ENCODE results near the gene TMEM108. TPM values are rescaled to one million over a fixed set of nuclear protein-coding genes. Genes with fewer than 3 reads are reported as not detected.

TMEM108 gene
- total RNA-seq, 2 donors from 2014 or later: not detected

- no peaks in the 10 kb centered on the region for H3K4me1 Mint-ChIP-seq (ENCODE audit: low read depth in 2 of 2)
- no peak for DNase-seq (ENCODE audit: low spot score)
Measured at GRCh38 chr3:133069556-133070286, 31.5 kb downstream of the TMEM108 start.

GRCh38 chr3:133074977-133075376, 36.8 kb downstream of the TMEM108 start:
- Mint-ChIP-seq H3K36me3 (no peaks in the 10 kb centered on the region), H3K4me3 (no peak overlapping the region), H3K27me3 (peaks cover 3 to 10% of the 10 kb centered on the region in 2 donors), H3K27ac (no peak overlapping the region), H3K9me3 (peaks cover 3% of the 10 kb centered on the region), H3K4me1 (ENCODE audit: low read depth in 2 of 2) (no peaks in the 10 kb centered on the region)
- ATAC-seq (no peak), DNase-seq (ENCODE audit: low spot score) (no peak)

More at GRCh38 chr3:133069556-133070286, 31.5 kb downstream of the TMEM108 start:
- Mint-ChIP-seq H3K27ac (no peak overlapping the region), H3K27me3 (peaks cover 0 to 17% of the 10 kb centered on the region in 2 donors), H3K4me3 (no peak overlapping the region), H3K9me3 (no peaks in the 10 kb centered on the region), H3K36me3 (no peaks in the 10 kb centered on the region)
- ATAC-seq: no peak

GRCh38 chr3:133077688-133078087, 39.5 kb downstream of the TMEM108 start:
- H3K27me3 Mint-ChIP-seq: peaks cover 3 to 7% of the 10 kb centered on the region in 2 donors
- DNase-seq (ENCODE audit: low spot score) (no peak), ATAC-seq (no peak)
- no peaks in the 10 kb centered on the region for H3K4me1 Mint-ChIP-seq (ENCODE audit: low read depth in 2 of 2)
- no peak overlapping the region for H3K4me3 Mint-ChIP-seq
- no peak overlapping the region for H3K27ac Mint-ChIP-seq
- H3K9me3 Mint-ChIP-seq: peaks cover 3% of the 10 kb centered on the region
- H3K36me3 Mint-ChIP-seq: no peaks in the 10 kb centered on the region

- DNase-seq (ENCODE audit: low spot score) (no peak), ATAC-seq (no peak)
- Mint-ChIP-seq H3K27ac (no peak overlapping the region), H3K4me3 (no peak overlapping the region), H3K4me1 (ENCODE audit: low read depth in 2 of 2) (no peaks in the 10 kb centered on the region), H3K9me3 (peaks cover 3% of the 10 kb centered on the region), H3K27me3 (peaks cover 3 to 7% of the 10 kb centered on the region in 2 donors), H3K36me3 (no peaks in the 10 kb centered on the region)
Measured at GRCh38 chr3:133079621-133080020, 41.4 kb downstream of the TMEM108 start.

- no peaks in the 10 kb centered on the region for H3K36me3 Mint-ChIP-seq
- no peak overlapping the region for H3K27ac Mint-ChIP-seq
- ATAC-seq (no peak), DNase-seq (ENCODE audit: low spot score) (no peak)
- H3K4me3 Mint-ChIP-seq: no peak overlapping the region
- peaks cover 3% of the 10 kb centered on the region for H3K9me3 Mint-ChIP-seq
- no peaks in the 10 kb centered on the region for H3K27me3 Mint-ChIP-seq
- no peaks in the 10 kb centered on the region for H3K4me1 Mint-ChIP-seq (ENCODE audit: low read depth in 2 of 2)
Measured at GRCh38 chr3:133081016-133081415, 42.8 kb downstream of the TMEM108 start.

GRCh38 chr3:133083395-133083794, 45.2 kb downstream of the TMEM108 start:
- Mint-ChIP-seq H3K4me3 (no peak overlapping the region), H3K36me3 (no peaks in the 10 kb centered on the region), H3K27ac (no peak overlapping the region), H3K4me1 (ENCODE audit: low read depth in 2 of 2) (no peaks in the 10 kb centered on the region), H3K27me3 (no peaks in the 10 kb centered on the region), H3K9me3 (no peaks in the 10 kb centered on the region)
- DNase-seq (ENCODE audit: low spot score) (no peak), ATAC-seq (no peak)

- H3K4me1 Mint-ChIP-seq (ENCODE audit: low read depth in 2 of 2): no peaks in the 10 kb centered on the region
- H3K4me3 Mint-ChIP-seq: no peak overlapping the region
- H3K36me3 Mint-ChIP-seq: no peaks in the 10 kb centered on the region
- ATAC-seq (no peak), DNase-seq (ENCODE audit: low spot score) (no peak)
- H3K27ac Mint-ChIP-seq: no peak overlapping the region
- H3K9me3 Mint-ChIP-seq: no peaks in the 10 kb centered on the region
- H3K27me3 Mint-ChIP-seq: peaks cover 0 to 4% of the 10 kb centered on the region in 2 donors
Measured at GRCh38 chr3:133089906-133090485, 51.8 kb downstream of the TMEM108 start.

- ATAC-seq (no peak), DNase-seq (ENCODE audit: low spot score) (no peak)
- no peak overlapping the region for H3K4me3 Mint-ChIP-seq
- no peaks in the 10 kb centered on the region for H3K36me3 Mint-ChIP-seq
- H3K9me3 Mint-ChIP-seq: no peaks in the 10 kb centered on the region
- no peak overlapping the region for H3K27ac Mint-ChIP-seq
- H3K27me3 Mint-ChIP-seq: peaks cover 0 to 4% of the 10 kb centered on the region in 2 donors
- H3K4me1 Mint-ChIP-seq (ENCODE audit: low read depth in 2 of 2): no peaks in the 10 kb centered on the region
Measured at GRCh38 chr3:133092681-133093080, 54.5 kb downstream of the TMEM108 start.

GRCh38 chr3:133093366-133093765, 55.2 kb downstream of the TMEM108 start:
- ATAC-seq (no peak), DNase-seq (ENCODE audit: low spot score) (no peak)
- Mint-ChIP-seq H3K36me3 (no peaks in the 10 kb centered on the region), H3K9me3 (no peaks in the 10 kb centered on the region), H3K27ac (no peak overlapping the region), H3K4me1 (ENCODE audit: low read depth in 2 of 2) (no peaks in the 10 kb centered on the region), H3K27me3 (peaks cover 0 to 4% of the 10 kb centered on the region in 2 donors), H3K4me3 (no peak overlapping the region)

GRCh38 chr3:133096900-133097613, 58.9 kb downstream of the TMEM108 start:
- no peaks in the 10 kb centered on the region for H3K27me3 Mint-ChIP-seq
- H3K4me1 Mint-ChIP-seq (ENCODE audit: low read depth in 2 of 2): no peaks in the 10 kb centered on the region
- no peak for ATAC-seq
- H3K4me3 Mint-ChIP-seq: no peak overlapping the region
- no peak for DNase-seq (ENCODE audit: low spot score)
- no peak overlapping the region for H3K27ac Mint-ChIP-seq
- no peaks in the 10 kb centered on the region for H3K36me3 Mint-ChIP-seq
- no peaks in the 10 kb centered on the region for H3K9me3 Mint-ChIP-seq

GRCh38 chr3:133103706-133104105, 65.5 kb downstream of the TMEM108 start:
- H3K27me3 Mint-ChIP-seq: no peaks in the 10 kb centered on the region
- H3K4me3 Mint-ChIP-seq: no peak overlapping the region
- H3K27ac Mint-ChIP-seq: no peak overlapping the region
- no peak for ATAC-seq
- no peaks in the 10 kb centered on the region for H3K36me3 Mint-ChIP-seq
- no peaks in the 10 kb centered on the region for H3K9me3 Mint-ChIP-seq
- no peak for DNase-seq (ENCODE audit: low spot score)
- no peaks in the 10 kb centered on the region for H3K4me1 Mint-ChIP-seq (ENCODE audit: low read depth in 2 of 2)

- no peak overlapping the region for H3K4me3 Mint-ChIP-seq
- H3K27ac Mint-ChIP-seq: no peak overlapping the region
- DNase-seq (ENCODE audit: low spot score): no peak
- ATAC-seq: no peak
- H3K27me3 Mint-ChIP-seq: no peaks in the 10 kb centered on the region
- H3K4me1 Mint-ChIP-seq (ENCODE audit: low read depth in 2 of 2): no peaks in the 10 kb centered on the region
- no peaks in the 10 kb centered on the region for H3K9me3 Mint-ChIP-seq
- H3K36me3 Mint-ChIP-seq: no peaks in the 10 kb centered on the region
Measured at GRCh38 chr3:133106169-133106568, 68.0 kb downstream of the TMEM108 start.

GRCh38 chr3:133112666-133113065, 74.5 kb downstream of the TMEM108 start:
- Mint-ChIP-seq H3K27me3 (no peaks in the 10 kb centered on the region), H3K27ac (no peak overlapping the region), H3K4me1 (ENCODE audit: low read depth in 2 of 2) (no peaks in the 10 kb centered on the region), H3K36me3 (no peaks in the 10 kb centered on the region), H3K4me3 (no peak overlapping the region), H3K9me3 (no peaks in the 10 kb centered on the region)
- ATAC-seq (no peak), DNase-seq (ENCODE audit: low spot score) (no peak)

- Mint-ChIP-seq H3K36me3 (no peaks in the 10 kb centered on the region), H3K27ac (no peak overlapping the region), H3K9me3 (no peaks in the 10 kb centered on the region), H3K4me1 (ENCODE audit: low read depth in 2 of 2) (no peaks in the 10 kb centered on the region), H3K4me3 (no peak overlapping the region), H3K27me3 (no peaks in the 10 kb centered on the region)
- DNase-seq (ENCODE audit: low spot score): no peak
- ATAC-seq: no peak
Measured at GRCh38 chr3:133113526-133113925, 75.3 kb downstream of the TMEM108 start.

All from natural killer cell treated with Interleukin-12 subunit alpha and Interleukin-12 subunit beta and Interleukin-15 and Interleukin-18, amount 100 ng/mL, for 72 hours (primary cell).